ENCODE results near the gene C1orf56.

The C1orf56 gene

GRCh38 chr1:151098126-151098525 lies 50.6 kb downstream of the C1orf56 start:
- H3K9me3 ChIP-seq (ENCODE audit: insufficient read depth, low read length): no peaks in the 10 kb centered on the region
- no peaks in the 10 kb centered on the region for H3K27me3 ChIP-seq (ENCODE audit: low read depth, low read length)
- no peak overlapping the region for H2AFZ ChIP-seq (ENCODE audit: low read depth, low read length)
- no peak overlapping the region for H3K9ac ChIP-seq (ENCODE audit: low read length)
- TF ChIP-seq EZH2phosphoT487 (IDR thresholded peaks at IDR 0.05; ENCODE audit: low read depth): no peak
- no peaks in the 10 kb centered on the region for H4K20me1 ChIP-seq (ENCODE audit: insufficient read depth, low read length)
- H3K27ac ChIP-seq (ENCODE audit: low read length): no peak overlapping the region
- H3K4me1 ChIP-seq (ENCODE audit: low read length): no peaks in the 10 kb centered on the region
- H3K4me3 ChIP-seq (ENCODE audit: low read length): no peak overlapping the region
- no peaks in the 10 kb centered on the region for H3K79me2 ChIP-seq (ENCODE audit: low read length)
- no peak overlapping the region for H3K4me2 ChIP-seq (ENCODE audit: low read length)
- no peaks in the 10 kb centered on the region for H3K36me3 ChIP-seq (replicated peaks; ENCODE audit: low read depth, low read length)
